Trophoblast cell (in vitro differentiated cells and primary cell): ENCODE data around the gene ZNF337.

Source experiments
- DNase-seq, 2 donors: peaks; one replicate each; pipeline ENCODE4 v3.0.0-alpha.2; 2016
- H2AFZ ChIP-seq: 2 replicates; pipeline ENCODE4 v1.6.1; 2013; ENCODE audit warnings: low read length, moderate library complexity, mild to moderate bottlenecking; ENCODE audit not compliant: insufficient read depth, poor library complexity
- H2AK5ac ChIP-seq: 2 replicates; pipeline ENCODE4 v1.6.1; 2013; ENCODE audit warnings: mild to moderate bottlenecking, low read length
- H2BK120ac ChIP-seq: 2 replicates; pipeline ENCODE4 v1.6.1; 2013; ENCODE audit warnings: low read length, mild to moderate bottlenecking, moderate library complexity; ENCODE audit not compliant: insufficient read depth, poor library complexity
- H2BK12ac ChIP-seq: 2 replicates; pipeline ENCODE4 v1.6.1; 2013; ENCODE audit warnings: mild to moderate bottlenecking, low read length, moderate library complexity
- H2BK5ac ChIP-seq: 2 replicates; pipeline ENCODE4 v1.6.1; 2013; ENCODE audit warnings: low read length, low read depth, moderate library complexity, mild to moderate bottlenecking; ENCODE audit not compliant: poor library complexity
- H3K14ac ChIP-seq: 2 replicates; pipeline ENCODE4 v1.6.1; 2013; ENCODE audit warnings: mild to moderate bottlenecking, low read length
- H3K18ac ChIP-seq: 2 replicates; pipeline ENCODE4 v1.6.1; 2013; ENCODE audit warnings: mild to moderate bottlenecking, low read length
- H3K23ac ChIP-seq: 2 replicates; pipeline ENCODE4 v1.6.1; 2013; ENCODE audit warnings: low read length
- H3K27ac ChIP-seq: 2 replicates; pipeline ENCODE4 v1.5.1; 2013; ENCODE audit warnings: low read depth, mild to moderate bottlenecking, inconsistent platforms, low read length, moderate library complexity
- H3K27me3 ChIP-seq: 2 replicates; pipeline ENCODE4 v1.6.1; 2013; ENCODE audit warnings: inconsistent platforms, mild to moderate bottlenecking, low read length, moderate library complexity; ENCODE audit not compliant: insufficient read depth
- H3K36me3 ChIP-seq, 2 experiments: 1 replicate in 1 of 2; 2 replicates in 1 of 2; pipeline ENCODE4 v1.6.1; 2013; ENCODE audit warnings: low read length in 2 of 2, mild to moderate bottlenecking in 2 of 2, moderate library complexity in 1 of 2; ENCODE audit not compliant: insufficient read depth in 2 of 2, control insufficient read depth in 1 of 2
- H3K4ac ChIP-seq: 2 replicates; pipeline ENCODE4 v1.6.1; 2013; ENCODE audit warnings: low read depth, mild to moderate bottlenecking, low read length, moderate library complexity
- H3K4me1 ChIP-seq, 2 experiments: 1 replicate in 1 of 2; 2 replicates in 1 of 2; pipeline ENCODE4 v1.6.1; 2013; ENCODE audit warnings: low read length in 2 of 2, mild to moderate bottlenecking in 2 of 2, moderate library complexity in 1 of 2; ENCODE audit not compliant: insufficient read depth in 2 of 2, control insufficient read depth in 1 of 2
- H3K4me2 ChIP-seq: 2 replicates; pipeline ENCODE4 v1.6.1; 2013; ENCODE audit warnings: inconsistent platforms, mild to moderate bottlenecking, low read length, moderate library complexity
- H3K4me3 ChIP-seq: 2 replicates; pipeline ENCODE4 v1.5.1; 2013; ENCODE audit warnings: mild to moderate bottlenecking, low read depth, low read length, inconsistent platforms
- H3K79me1 ChIP-seq: one replicate; pipeline ENCODE4 v1.6.1; 2013; ENCODE audit warnings: low read length
- H3K79me2 ChIP-seq: 2 replicates; pipeline ENCODE4 v1.6.1; 2013; ENCODE audit warnings: low read length, mild to moderate bottlenecking; ENCODE audit not compliant: control insufficient read depth, insufficient read depth, poor library complexity
- H3K9ac ChIP-seq: 2 replicates; pipeline ENCODE4 v1.6.1; 2013; ENCODE audit warnings: mild to moderate bottlenecking, low read length
- H3K9me3 ChIP-seq: 2 replicates; pipeline ENCODE4 v1.6.1; 2013; ENCODE audit warnings: low read depth, mild to moderate bottlenecking, control low read depth, inconsistent platforms, low read length; ENCODE audit not compliant: insufficient read depth
- H4K12ac ChIP-seq: 2 replicates; pipeline ENCODE4 v1.6.1; 2013; ENCODE audit warnings: low read depth, mild to moderate bottlenecking, low read length, moderate library complexity
- H4K8ac ChIP-seq: 2 replicates; pipeline ENCODE4 v1.6.1; 2013; ENCODE audit warnings: low read depth, mild to moderate bottlenecking, low read length, moderate library complexity
- H4K91ac ChIP-seq: one replicate; pipeline ENCODE4 v1.6.1; 2013; ENCODE audit warnings: low read depth, mild to moderate bottlenecking, low read length, moderate library complexity
- WGBS: extraction: QIAGEN DNeasy Blood & Tissue Kit; methylation state at CpG from one replicate; pipeline ENCODE4 v1.1.7; 2013; ENCODE audit warnings: missing lambda C conversion rate; ENCODE audit not compliant: insufficient read length, insufficient coverage; ENCODE audit errors: extremely low coverage; 5-methylcytosine and 5-hydroxymethylcytosine counted together

ZNF337 gene

GRCh38 chr20:25741088-25741487 is 44.4 kb upstream of the ZNF337 start:
- Histone ChIP-seq H3K4me1 (no peaks in the 10 kb centered on the region), H2BK5ac (no peak overlapping the region), H3K14ac (no peak overlapping the region), H3K79me2 (no peaks in the 10 kb centered on the region), H3K4me2 (no peak overlapping the region), H4K8ac (no peak overlapping the region), H3K9me3 (no peaks in the 10 kb centered on the region), H3K18ac (no peak overlapping the region), H3K4ac (no peak overlapping the region), H3K27me3 (no peaks in the 10 kb centered on the region), H3K36me3 (no peaks in the 10 kb centered on the region), H2BK120ac (no peak overlapping the region), H2BK12ac (no peak overlapping the region), H3K27ac (no peak overlapping the region), H3K9ac (no peak overlapping the region), H3K23ac (no peak overlapping the region), H4K12ac (no peak overlapping the region), H4K91ac (no peak overlapping the region), H2AK5ac (no peak overlapping the region), H3K79me1 (no peaks in the 10 kb centered on the region), H3K4me3 (no peak overlapping the region), H2AFZ (no peak overlapping the region)
- DNase-seq: no peak

DNA sequence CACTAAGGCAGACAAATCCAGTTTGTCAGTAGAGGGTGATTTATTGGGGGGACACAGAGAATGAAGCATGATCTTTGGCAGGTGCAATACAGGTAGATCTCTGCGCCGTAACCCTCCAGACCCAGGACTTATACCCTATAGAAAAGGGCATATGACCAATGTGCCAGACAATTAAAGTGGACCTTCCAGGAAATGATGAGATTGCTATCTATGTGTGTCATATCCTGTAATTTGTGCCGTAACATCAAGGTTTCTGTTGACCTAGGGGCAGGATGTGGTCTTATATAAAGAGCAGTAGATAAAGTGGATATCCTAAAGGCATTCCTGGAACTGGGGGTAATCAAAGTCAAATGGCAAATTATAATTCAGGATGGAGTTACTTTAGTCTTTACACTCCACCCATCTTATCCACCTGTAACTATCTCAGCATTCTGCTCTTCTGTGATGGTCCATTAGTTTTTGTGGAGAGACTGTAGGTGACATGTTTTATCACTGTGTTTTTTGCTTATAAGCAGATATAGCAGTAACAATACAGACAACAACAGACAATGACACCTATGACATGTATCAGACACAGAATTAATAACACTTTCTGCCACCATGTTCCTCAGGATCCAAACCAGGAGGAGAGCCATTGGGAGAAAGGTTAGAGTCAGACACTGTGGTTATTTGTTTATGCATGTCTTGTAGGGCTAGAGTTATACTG is 43.1 kb upstream of the ZNF337 start:
- Histone ChIP-seq H3K4me3 (no peak overlapping the region), H2AFZ (no peak overlapping the region), H3K36me3 (no peaks in the 10 kb centered on the region), H3K79me1 (no peaks in the 10 kb centered on the region), H3K27me3 (no peaks in the 10 kb centered on the region), H3K23ac (no peak overlapping the region), H3K9me3 (no peaks in the 10 kb centered on the region), H2BK12ac (no peak overlapping the region), H3K18ac (no peak overlapping the region), H2BK120ac (no peak overlapping the region), H2AK5ac (no peak overlapping the region), H3K9ac (no peak overlapping the region), H3K4ac (no peak overlapping the region), H3K14ac (no peak overlapping the region), H4K91ac (no peak overlapping the region), H2BK5ac (no peak overlapping the region), H3K79me2 (no peaks in the 10 kb centered on the region), H3K27ac (no peak overlapping the region), H3K4me1 (no peaks in the 10 kb centered on the region), H3K4me2 (no peak overlapping the region), H4K8ac (no peak overlapping the region), H4K12ac (no peak overlapping the region)
- no peak for DNase-seq
- WGBS: no CpG with 5 or more reads among the region's 3 CpGs

DNA sequence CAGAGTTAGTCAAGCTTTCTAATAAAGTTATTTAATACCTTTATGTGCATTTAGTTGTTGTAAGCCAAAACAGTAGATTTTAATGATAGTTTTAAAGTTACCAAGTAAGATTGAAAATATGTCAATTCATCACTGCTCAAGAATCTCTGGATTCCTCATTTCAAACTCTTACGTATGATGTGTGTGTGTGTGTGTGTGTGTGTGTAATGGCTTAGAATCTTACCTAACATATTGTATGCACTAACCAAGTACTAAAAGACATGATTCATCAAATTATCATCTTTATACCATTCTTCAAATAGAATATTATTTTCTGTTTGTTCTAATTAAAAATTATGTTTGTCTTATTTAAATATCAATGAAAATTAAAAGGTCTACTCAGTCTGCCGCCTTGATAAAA is 41.5 kb upstream of the ZNF337 start:
- H4K12ac ChIP-seq: no peak overlapping the region
- no peak overlapping the region for H2BK120ac ChIP-seq
- H2BK5ac ChIP-seq: no peak overlapping the region
- H3K79me2 ChIP-seq: no peaks in the 10 kb centered on the region
- no peak overlapping the region for H2AK5ac ChIP-seq
- H3K27ac ChIP-seq: no peak overlapping the region
- H3K4ac ChIP-seq: no peak overlapping the region
- H4K8ac ChIP-seq: no peak overlapping the region
- H3K14ac ChIP-seq: no peak overlapping the region
- H3K23ac ChIP-seq: no peak overlapping the region
- H4K91ac ChIP-seq: no peak overlapping the region
- no peak overlapping the region for H3K4me3 ChIP-seq
- H3K9me3 ChIP-seq: no peaks in the 10 kb centered on the region
- no peak overlapping the region for H3K18ac ChIP-seq
- peak; percentile 20 to 33 for DNase-seq
- WGBS: no CpG with 5 or more reads among the region's 2 CpGs
- H2AFZ ChIP-seq: no peak overlapping the region
- H3K4me2 ChIP-seq: no peak overlapping the region
- H3K4me1 ChIP-seq: no peaks in the 10 kb centered on the region
- H3K9ac ChIP-seq: no peak overlapping the region
- no peaks in the 10 kb centered on the region for H3K27me3 ChIP-seq
- no peaks in the 10 kb centered on the region for H3K79me1 ChIP-seq
- no peaks in the 10 kb centered on the region for H3K36me3 ChIP-seq
- H2BK12ac ChIP-seq: no peak overlapping the region

DNA sequence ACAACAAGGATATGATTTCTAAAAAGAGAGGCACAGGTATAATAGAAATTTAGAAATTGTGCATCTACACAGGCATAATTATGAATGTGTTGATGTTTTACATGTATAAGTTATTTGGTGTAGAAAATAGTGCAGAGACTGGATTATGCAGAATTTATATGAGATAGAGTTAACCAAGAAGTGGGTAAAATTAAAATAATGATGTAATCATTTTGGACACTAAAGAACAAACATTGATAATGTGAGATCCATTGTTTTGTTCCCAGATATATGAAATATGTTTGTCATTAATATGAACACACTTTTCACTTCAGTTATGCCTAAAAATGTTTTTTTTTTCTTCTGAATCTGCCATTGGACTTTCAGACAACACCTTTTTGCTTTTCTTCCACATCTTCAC is 37.2 kb upstream of the ZNF337 start:
- no peak overlapping the region for H3K27ac ChIP-seq
- no peak overlapping the region for H3K9ac ChIP-seq
- H4K12ac ChIP-seq: no peak overlapping the region
- no peak overlapping the region for H2AK5ac ChIP-seq
- no peak overlapping the region for H2BK12ac ChIP-seq
- no peak overlapping the region for H2BK120ac ChIP-seq
- no peak overlapping the region for H3K23ac ChIP-seq
- no peak overlapping the region for H3K4me3 ChIP-seq
- H2AFZ ChIP-seq: no peak overlapping the region
- no peak overlapping the region for H3K18ac ChIP-seq
- no peak overlapping the region for H3K4ac ChIP-seq
- no peaks in the 10 kb centered on the region for H3K9me3 ChIP-seq
- no peak overlapping the region for H4K8ac ChIP-seq
- no peaks in the 10 kb centered on the region for H3K27me3 ChIP-seq
- no peak for DNase-seq
- no peak overlapping the region for H2BK5ac ChIP-seq
- no peak overlapping the region for H3K4me2 ChIP-seq
- H4K91ac ChIP-seq: no peak overlapping the region
- H3K36me3 ChIP-seq: no peaks in the 10 kb centered on the region
- H3K14ac ChIP-seq: no peak overlapping the region
- no peaks in the 10 kb centered on the region for H3K4me1 ChIP-seq
- no peaks in the 10 kb centered on the region for H3K79me1 ChIP-seq
- no peaks in the 10 kb centered on the region for H3K79me2 ChIP-seq
